ENCODE data around the gene ARL6IP1.
"Not testable (repeated sequence)": the region's sequence is repeated elsewhere in the genome, so short reads cannot be mapped to it uniquely, and the experiment has no call there.

Gene ARL6IP1

DNA sequence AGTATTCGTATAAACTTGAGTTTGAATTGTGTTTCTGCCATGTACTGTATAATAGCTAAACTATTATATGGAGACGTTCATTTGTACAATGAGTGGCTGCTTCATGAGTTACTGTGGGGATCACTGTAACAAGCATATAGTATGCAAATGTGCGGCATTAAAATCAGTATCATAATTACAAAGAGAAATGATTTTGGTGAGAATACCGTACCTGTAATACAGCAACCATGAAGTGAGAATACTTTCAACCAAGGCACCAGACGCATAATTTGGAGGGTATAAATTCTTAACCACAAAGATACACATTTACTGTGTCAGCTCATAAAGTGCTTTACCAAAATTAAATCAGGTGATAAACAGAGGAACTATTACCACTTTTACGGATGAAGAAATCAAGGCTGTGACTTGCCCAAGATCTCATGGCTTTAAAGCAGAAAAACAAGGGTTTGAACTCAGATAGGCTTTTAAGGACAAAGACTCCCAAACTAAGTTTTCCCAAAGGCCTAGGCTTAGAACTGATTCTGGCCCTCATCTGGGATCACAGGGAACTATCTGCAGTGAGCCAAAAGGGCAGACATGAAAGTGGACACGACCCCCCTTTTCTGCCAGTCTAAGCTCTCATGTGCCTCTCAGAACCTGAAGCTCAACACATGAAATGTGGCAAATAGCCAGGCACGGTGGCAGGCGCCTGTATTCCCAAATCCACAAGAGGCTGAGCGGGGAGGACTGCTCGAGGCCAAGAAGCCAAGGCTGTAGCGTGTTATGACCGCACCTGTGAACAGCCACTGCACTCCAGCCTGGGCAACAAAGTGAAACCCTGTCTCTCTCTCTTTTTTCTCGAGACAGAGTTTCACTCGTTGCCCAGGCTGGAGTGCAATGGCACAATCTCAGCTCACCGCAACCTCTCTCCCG, 17.7 kb downstream of the ARL6IP1 start:
- no peak overlapping the region for H3K4me3 ChIP-seq (ENCODE audit: low read depth, low read length)
- TF ChIP-seq, protein P1, sequence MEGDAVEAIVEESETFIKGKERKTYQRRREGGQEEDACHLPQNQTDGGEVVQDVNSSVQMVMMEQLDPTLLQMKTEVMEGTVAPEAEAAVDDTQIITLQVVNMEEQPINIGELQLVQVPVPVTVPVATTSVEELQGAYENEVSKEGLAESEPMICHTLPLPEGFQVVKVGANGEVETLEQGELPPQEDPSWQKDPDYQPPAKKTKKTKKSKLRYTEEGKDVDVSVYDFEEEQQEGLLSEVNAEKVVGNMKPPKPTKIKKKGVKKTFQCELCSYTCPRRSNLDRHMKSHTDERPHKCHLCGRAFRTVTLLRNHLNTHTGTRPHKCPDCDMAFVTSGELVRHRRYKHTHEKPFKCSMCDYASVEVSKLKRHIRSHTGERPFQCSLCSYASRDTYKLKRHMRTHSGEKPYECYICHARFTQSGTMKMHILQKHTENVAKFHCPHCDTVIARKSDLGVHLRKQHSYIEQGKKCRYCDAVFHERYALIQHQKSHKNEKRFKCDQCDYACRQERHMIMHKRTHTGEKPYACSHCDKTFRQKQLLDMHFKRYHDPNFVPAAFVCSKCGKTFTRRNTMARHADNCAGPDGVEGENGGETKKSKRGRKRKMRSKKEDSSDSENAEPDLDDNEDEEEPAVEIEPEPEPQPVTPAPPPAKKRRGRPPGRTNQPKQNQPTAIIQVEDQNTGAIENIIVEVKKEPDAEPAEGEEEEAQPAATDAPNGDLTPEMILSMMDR (IDR thresholded peaks at IDR 0.05; ENCODE audit: low read depth, low read length): no peak
- TF ChIP-seq MYC (IDR thresholded peaks at IDR 0.05; ENCODE audit: low read depth, low read length): no peak
- TF ChIP-seq, protein P2, sequence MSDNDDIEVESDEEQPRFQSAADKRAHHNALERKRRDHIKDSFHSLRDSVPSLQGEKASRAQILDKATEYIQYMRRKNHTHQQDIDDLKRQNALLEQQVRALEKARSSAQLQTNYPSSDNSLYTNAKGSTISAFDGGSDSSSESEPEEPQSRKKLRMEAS (IDR thresholded peaks at IDR 0.05; ENCODE audit: low read depth, low read length): no peak
- TF ChIP-seq POLR2A (IDR thresholded peaks at IDR 0.05; ENCODE audit: extremely low read depth, insufficient read length): no peak
- no peak for DNase-seq (ENCODE audit: low read depth)

DNA sequence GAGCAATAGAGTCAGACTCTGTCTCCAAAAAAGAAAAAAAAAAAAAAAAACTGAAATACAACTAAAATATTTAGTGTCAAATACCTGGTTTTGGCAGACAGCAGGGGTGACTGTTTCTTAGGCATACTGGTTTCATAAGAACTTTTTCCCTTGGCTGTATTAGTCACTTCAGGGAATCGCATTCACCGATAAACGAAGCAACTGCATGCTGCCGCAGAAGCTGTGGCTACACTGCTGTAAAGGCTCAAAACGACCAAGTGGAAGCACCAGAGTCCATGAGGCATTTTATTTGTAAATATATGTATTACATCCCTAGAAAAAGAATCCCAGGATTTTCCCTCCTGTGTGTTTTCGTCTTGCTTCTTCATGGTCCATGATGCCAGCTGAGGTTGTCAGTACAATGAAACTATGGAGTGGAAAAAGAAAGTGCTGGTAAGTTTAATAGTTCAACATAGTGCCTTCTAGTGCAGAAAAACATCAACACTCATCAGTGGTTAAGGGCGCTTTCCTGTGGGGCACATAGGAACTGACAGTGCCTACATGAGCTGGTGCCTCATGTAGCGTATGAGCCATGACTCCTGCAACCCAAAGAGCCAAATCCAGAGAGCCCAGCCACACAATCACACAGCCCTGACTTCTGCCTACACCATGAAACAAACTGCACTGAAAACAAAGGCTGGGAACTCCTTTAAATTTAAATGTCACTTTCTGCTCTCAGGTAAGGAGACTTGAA, 18.5 kb downstream of the ARL6IP1 start:
- H3K4me3 ChIP-seq (ENCODE audit: low read depth, low read length): no peak overlapping the region
- TF ChIP-seq MYC (IDR thresholded peaks at IDR 0.05; ENCODE audit: low read depth, low read length) (no peak), POLR2A (IDR thresholded peaks at IDR 0.05; ENCODE audit: extremely low read depth, insufficient read length) (no peak)
- TF ChIP-seq, protein P2 (IDR thresholded peaks at IDR 0.05; ENCODE audit: low read depth, low read length): no peak
- TF ChIP-seq, protein P1 (IDR thresholded peaks at IDR 0.05; ENCODE audit: low read depth, low read length): no peak
- DNase-seq (ENCODE audit: low read depth): no peak

DNA sequence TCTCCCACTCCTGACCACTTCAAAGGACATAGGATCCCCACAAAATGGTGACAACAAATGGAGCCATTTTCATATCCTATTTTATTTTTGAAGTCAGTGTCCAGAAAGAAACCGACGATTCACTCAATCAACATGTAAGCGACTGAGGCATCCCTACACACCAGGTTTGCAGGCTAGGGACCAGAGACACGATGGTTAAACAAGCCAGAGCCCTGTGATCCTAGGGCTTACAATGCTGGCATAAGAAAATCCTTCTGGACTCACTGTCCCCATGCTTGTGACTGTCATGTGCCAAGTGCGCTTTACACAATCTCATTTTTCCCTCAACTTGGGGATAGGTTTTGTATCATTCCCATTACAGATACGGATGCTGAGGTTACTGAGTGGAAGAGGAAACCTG, 20.1 kb downstream of the ARL6IP1 start:
- not testable (repeated sequence) for H3K4me3 ChIP-seq (ENCODE audit: low read depth, low read length); DNase-seq (ENCODE audit: low read depth)

DNA sequence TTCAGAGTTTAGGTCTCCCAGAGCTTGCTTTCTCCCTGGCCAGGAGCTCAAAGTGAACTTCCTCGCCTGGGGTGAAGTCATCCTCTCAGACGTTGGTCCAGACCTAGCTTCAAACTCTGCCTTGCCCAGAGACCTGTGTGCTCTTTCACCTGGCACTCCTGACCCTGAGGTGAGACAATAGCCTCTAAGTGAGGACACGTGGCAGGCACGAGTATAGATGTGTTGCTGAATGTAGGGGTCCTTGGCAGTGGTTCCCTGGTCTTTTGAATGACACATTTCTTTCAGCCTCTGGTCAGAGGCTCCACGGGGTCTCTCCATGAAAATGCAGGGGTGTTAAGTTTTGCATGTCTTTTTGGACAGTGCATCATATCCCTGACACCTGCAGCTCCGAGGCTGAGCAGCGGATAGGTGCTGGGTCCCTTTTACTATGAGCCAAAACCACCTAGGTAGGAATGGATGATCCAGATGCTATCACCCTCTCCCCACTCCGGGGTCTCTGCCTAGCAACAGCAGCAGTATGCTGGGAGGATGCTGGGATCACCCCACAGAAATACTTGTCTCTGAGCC, 20.8 kb downstream of the ARL6IP1 start:
- H3K4me3 ChIP-seq (ENCODE audit: low read depth, low read length); DNase-seq (ENCODE audit: low read depth): not testable (repeated sequence)

DNA sequence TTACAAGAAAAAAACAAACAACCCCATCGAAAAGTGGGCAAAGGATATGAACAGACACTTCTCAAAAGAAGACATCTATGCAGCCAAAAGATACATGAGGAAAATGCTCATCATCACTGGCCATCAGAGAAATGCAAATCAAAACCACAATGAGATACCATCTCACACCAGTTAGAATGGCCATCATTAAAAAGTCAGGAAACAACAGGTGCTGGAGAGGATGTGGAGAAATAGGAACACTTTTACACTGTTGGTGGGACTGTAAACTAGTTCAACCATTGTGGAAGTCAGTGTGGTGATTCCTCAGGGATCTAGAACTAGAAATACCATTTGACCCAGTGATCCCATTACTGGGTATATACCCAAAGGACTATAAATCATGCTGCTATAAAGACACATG, 23.7 kb downstream of the ARL6IP1 start:
- not testable (repeated sequence) for DNase-seq (ENCODE audit: low read depth); H3K4me3 ChIP-seq (ENCODE audit: low read depth, low read length)

DNA sequence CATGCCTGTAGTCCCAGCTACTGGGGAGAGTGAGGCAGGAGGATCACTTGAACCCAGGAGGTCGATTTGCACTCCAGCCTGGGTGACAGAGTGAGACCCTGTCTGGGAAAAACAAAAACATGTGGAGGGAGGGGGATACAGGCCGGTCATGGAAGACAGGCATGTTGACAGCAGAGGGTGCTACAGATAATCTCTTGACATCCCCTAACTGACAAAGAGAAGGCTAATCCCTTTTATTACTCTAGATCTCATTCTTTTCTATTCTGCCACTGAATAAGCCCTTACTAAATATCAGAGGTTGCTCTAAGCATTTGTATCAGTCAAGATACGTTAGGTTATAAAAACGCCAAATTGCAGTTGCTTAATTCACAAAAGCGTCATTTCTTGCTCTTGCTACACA, 25.0 kb downstream of the ARL6IP1 start:
- DNase-seq (ENCODE audit: low read depth): not testable (repeated sequence)

DNA sequence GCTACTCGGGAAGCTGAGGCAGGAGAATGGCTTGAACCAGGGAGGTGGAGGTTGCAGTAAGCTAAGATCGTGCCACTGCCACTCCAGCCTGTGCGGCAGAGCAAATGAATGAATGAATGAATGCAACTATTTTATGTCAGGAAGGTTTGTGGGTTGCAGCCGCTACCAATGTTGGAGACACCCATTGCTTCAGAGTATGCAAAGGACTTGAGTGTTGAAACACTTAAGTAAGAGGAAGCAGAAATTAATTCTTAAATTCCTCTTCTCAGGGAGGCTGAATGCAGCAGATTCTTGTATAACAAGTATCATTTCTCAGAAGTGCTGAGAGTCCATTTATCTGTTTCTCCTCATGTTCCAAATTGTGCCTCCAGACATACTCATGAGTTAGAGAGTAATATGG, 26.7 kb downstream of the ARL6IP1 start:
- DNase-seq (ENCODE audit: low read depth): peak; percentile 60
- H3K4me3 ChIP-seq (ENCODE audit: low read depth, low read length): not testable (repeated sequence)

More for the DNA sequence above, 25.0 kb downstream of the ARL6IP1 start:
- not testable (repeated sequence) for H3K4me3 ChIP-seq (ENCODE audit: low read depth, low read length)

DNA sequence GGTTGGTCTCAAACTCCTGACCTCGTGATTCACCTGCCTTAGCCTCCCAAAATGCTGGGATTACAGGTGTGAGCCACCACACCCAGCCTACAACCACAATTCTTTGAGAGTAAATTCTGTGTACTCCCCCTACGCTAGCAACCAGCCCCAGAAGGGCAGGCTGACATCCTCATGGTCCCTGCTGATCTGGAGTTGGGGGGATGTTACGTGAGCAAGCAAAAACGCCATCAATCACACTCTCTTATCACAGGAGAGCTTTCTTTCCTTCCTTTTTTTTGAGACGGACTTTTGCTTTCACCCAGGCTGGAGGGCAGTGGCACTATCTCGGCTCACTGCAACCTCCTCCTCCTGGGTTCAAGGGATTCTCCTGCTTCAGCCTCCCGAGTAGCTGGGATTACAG, 29.2 kb downstream of the ARL6IP1 start:
- not testable (repeated sequence) for DNase-seq (ENCODE audit: low read depth); H3K4me3 ChIP-seq (ENCODE audit: low read depth, low read length)

DNA sequence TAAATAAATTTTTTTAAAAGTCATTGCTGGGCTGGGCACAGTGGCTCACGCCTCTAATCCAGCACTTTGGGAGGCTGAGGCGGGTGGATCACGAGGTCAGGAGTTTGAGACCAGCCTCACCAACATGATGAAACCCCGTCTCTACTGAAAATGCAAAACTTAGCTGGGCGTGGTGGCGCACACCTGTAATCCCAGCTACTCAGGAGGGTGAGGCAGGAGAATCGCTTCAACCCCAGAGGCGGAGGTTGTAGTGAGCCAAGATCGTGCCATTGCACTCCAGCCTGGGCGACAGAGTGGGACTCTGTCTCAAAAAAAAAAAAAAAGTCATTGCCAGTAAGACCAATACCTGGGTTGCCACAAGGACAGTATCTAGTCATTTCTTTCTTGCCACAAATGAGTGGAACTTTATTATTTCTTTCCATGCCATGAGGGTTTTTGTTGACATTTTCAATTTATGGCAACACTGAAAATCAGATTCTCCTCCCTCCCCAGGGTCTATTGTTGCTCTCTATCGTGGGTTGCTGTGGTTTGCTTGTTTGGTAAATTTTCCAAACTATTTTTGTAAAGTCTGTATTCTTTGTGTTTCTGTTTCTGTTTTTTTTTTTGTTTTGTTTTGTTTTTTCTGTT, 30.9 kb downstream of the ARL6IP1 start:
- not testable (repeated sequence) for H3K4me3 ChIP-seq (ENCODE audit: low read depth, low read length); DNase-seq (ENCODE audit: low read depth)

DNA sequence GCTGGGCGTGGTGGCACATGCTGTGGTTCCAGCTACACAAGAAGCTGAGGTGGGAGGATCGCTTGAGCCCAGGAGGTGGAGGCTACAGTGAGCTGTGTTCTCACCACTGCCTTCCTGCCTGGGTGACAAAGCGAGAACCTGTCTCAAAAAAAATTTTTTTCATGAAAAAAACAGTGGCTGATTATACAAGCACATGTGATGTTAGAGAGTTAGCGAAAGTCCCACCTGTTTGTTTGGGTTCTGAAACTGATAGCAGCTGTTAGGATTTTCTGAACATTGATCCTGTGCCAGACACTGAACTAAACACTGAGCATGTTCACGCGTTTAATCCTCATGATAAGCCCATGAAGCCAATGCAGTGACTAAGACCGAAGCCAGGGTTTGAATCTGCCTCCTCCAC, 34.1 kb downstream of the ARL6IP1 start:
- DNase-seq (ENCODE audit: low read depth); H3K4me3 ChIP-seq (ENCODE audit: low read depth, low read length): not testable (repeated sequence)

DNA sequence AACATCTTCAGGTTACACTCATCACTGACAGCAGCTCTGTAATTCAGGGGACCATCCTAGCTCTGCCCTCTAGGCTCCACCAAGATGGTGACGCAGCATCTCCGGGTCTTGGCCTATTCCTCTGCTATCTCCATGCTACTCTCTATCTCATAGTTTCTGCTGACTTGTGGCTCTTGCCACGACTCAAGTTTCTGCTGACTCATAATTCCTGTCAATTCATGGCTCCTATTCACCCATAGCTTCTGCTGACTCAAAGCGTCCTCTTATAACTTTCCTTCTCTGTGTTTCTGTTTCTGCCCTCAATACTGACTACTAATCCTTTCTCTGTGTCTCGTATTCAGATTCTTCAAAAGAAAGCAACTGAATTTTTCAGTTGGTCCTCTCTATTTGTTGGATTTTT, 38.6 kb downstream of the ARL6IP1 start:
- not testable (repeated sequence) for DNase-seq (ENCODE audit: low read depth); H3K4me3 ChIP-seq (ENCODE audit: low read depth, low read length)

Measured in NB4 (cell line).